GM12892 (cell line): ENCODE measurements around the gene GRAMD4.

Experiments used
- POLR2A ChIP-seq: IDR thresholded peaks from 2 replicates; pipeline ENCODE4 v1.6.1; 2011; ENCODE audit warnings: low read depth, low read length, control low read depth
- POLR2AphosphoS5 ChIP-seq: IDR thresholded peaks from 2 replicates; pipeline ENCODE4 v1.6.1; 2011; ENCODE audit warnings: low read depth, low read length, control low read depth
- TAF1 ChIP-seq: IDR thresholded peaks from 2 replicates; pipeline ENCODE4 v1.6.1; 2011; ENCODE audit warnings: low read depth, mild to moderate bottlenecking, control low read depth, low read length, borderline replicate concordance

GRCh38 chr22:46574438-46574992, 45.7 kb upstream of the GRAMD4 start:
- TF ChIP-seq POLR2A: no peak
- no peak for TF ChIP-seq POLR2AphosphoS5
- no peak for TF ChIP-seq TAF1
